HEK293 (cell line): Measurements from ENCODE around the gene SNX5.

Experiments
- CTCF ChIP-seq: fragments of 450-650 bp; formaldehyde crosslinking; IDR thresholded peaks from 2 replicates; pipeline ENCODE4 v1.5.1; 2016; ENCODE audit warnings: missing biosample characterization, missing genetic modification characterization
- PRDM6 ChIP-seq: fragments of 450-650 bp; formaldehyde crosslinking; IDR thresholded peaks from 2 replicates; pipeline ENCODE4 v1.5.1; 2017; ENCODE audit warnings: missing biosample characterization, missing genetic modification characterization
- REST ChIP-seq: fragments of 450-650 bp; formaldehyde crosslinking; IDR thresholded peaks from 2 replicates; pipeline ENCODE4 v1.5.1; 2016; ENCODE audit warnings: missing biosample characterization, missing genetic modification characterization
- TCF7L2 ChIP-seq: IDR thresholded peaks from 2 replicates; pipeline ENCODE4 v1.6.1; 2011; ENCODE audit warnings: low read depth, mild to moderate bottlenecking, inconsistent platforms, low read length, moderate library complexity, borderline replicate concordance
- YY1 ChIP-seq: fragments of 450-650 bp; formaldehyde crosslinking; IDR thresholded peaks from 2 replicates; pipeline ENCODE4 v1.5.1; 2018; ENCODE audit warnings: missing biosample characterization, missing genetic modification characterization
- ZNF121 ChIP-seq: fragments of 450-650 bp; formaldehyde crosslinking; IDR thresholded peaks from 2 replicates; pipeline ENCODE4 v1.5.1; 2016; ENCODE audit warnings: missing biosample characterization, missing genetic modification characterization
- ZNF157 ChIP-seq: fragments of 450-650 bp; formaldehyde crosslinking; IDR thresholded peaks from 2 replicates; pipeline ENCODE4 v1.5.1; 2016; ENCODE audit warnings: missing biosample characterization, missing genetic modification characterization

GRCh38 chr20:17933121-17933520, 35.5 kb downstream of the SNX5 start:
- no peak for TF ChIP-seq REST
- no peak for TF ChIP-seq TCF7L2
- TF ChIP-seq CTCF = no peak
- no peak for TF ChIP-seq YY1
- no peak for TF ChIP-seq ZNF121 (tag by site-specific recombination)
- TF ChIP-seq ZNF157 (tag by site-specific recombination) = no peak
- TF ChIP-seq PRDM6 (tag by site-specific recombination) = no peak
